Mesenchymal stem cell (in vitro differentiated cells and primary cell): ENCODE results near the gene CELA1.

Source experiments
- DNase-seq: peaks from one replicate; pipeline ENCODE4 v3.0.0-alpha.2; 2013
- H2AFZ ChIP-seq: one replicate; pipeline ENCODE4 v1.6.1; 2013; ENCODE audit warnings: low read depth, mild to moderate bottlenecking, control low read depth, inconsistent platforms, low read length, moderate library complexity
- H2AK5ac ChIP-seq: 2 replicates; pipeline ENCODE4 v1.6.1; 2013; ENCODE audit warnings: low read length, moderate library complexity, mild to moderate bottlenecking, inconsistent platforms; ENCODE audit not compliant: severe bottlenecking
- H2BK120ac ChIP-seq: one replicate; pipeline ENCODE4 v1.6.1; 2013; ENCODE audit warnings: low read depth, mild to moderate bottlenecking, inconsistent platforms, low read length, moderate library complexity
- H2BK12ac ChIP-seq, 2 experiments: one replicate each; pipeline ENCODE4 v1.6.1; 2013; ENCODE audit warnings: inconsistent platforms in 2 of 2, low read length in 2 of 2, mild to moderate bottlenecking in 2 of 2, moderate library complexity in 2 of 2, control low read depth in 1 of 2
- H2BK15ac ChIP-seq: one replicate; pipeline ENCODE4 v1.6.1; 2013; ENCODE audit warnings: mild to moderate bottlenecking, low read depth, inconsistent platforms; ENCODE audit not compliant: poor library complexity, severe bottlenecking
- H2BK5ac ChIP-seq: 2 replicates; pipeline ENCODE4 v1.6.1; 2013; ENCODE audit warnings: low read depth, mild to moderate bottlenecking, low read length, control low read depth, inconsistent platforms; ENCODE audit not compliant: poor library complexity, severe bottlenecking
- H3K14ac ChIP-seq, 2 experiments: one replicate each; pipeline ENCODE4 v1.6.1; 2013; ENCODE audit warnings: inconsistent platforms in 2 of 2, low read length in 2 of 2, control low read depth in 1 of 2, mild to moderate bottlenecking in 1 of 2, moderate library complexity in 1 of 2
- H3K18ac ChIP-seq, 2 experiments: one replicate each; pipeline ENCODE4 v1.6.1; 2013; ENCODE audit warnings: inconsistent platforms in 2 of 2, low read length in 2 of 2, control low read depth in 1 of 2, low read depth in 1 of 2, mild to moderate bottlenecking in 1 of 2
- H3K23ac ChIP-seq, 2 experiments: one replicate each; pipeline ENCODE4 v1.6.1; 2013; ENCODE audit warnings: inconsistent platforms in 2 of 2, low read length in 2 of 2, mild to moderate bottlenecking in 2 of 2, moderate library complexity in 2 of 2, control low read depth in 1 of 2
- H3K27ac ChIP-seq: 2 replicates; pipeline ENCODE4 v1.5.1; 2013; ENCODE audit warnings: mild to moderate bottlenecking, moderate library complexity, low read length, control low read depth, inconsistent platforms; ENCODE audit not compliant: poor library complexity, severe bottlenecking
- H3K27me3 ChIP-seq, 2 experiments: 2 replicates each; pipeline versions ENCODE4 v1.6.1 to v1.7.0; 2013; ENCODE audit warnings: low read length in 2 of 2, mild to moderate bottlenecking in 2 of 2, moderate library complexity in 2 of 2, control low read depth in 1 of 2, inconsistent platforms in 1 of 2; ENCODE audit not compliant: control insufficient read depth in 1 of 2, insufficient read depth in 1 of 2
- H3K36me3 ChIP-seq, 2 experiments: 2 replicates each; pipeline versions ENCODE4 v1.6.1 to v1.7.0; 2013; ENCODE audit warnings: low read length in 2 of 2, control low read depth in 1 of 2, inconsistent platforms in 1 of 2, low read depth in 1 of 2, mild to moderate bottlenecking in 1 of 2; ENCODE audit not compliant: insufficient read depth in 2 of 2, control insufficient read depth in 1 of 2
- H3K4ac ChIP-seq, 2 experiments: one replicate each; pipeline ENCODE4 v1.6.1; 2013; ENCODE audit warnings: inconsistent platforms in 2 of 2, low read length in 2 of 2, mild to moderate bottlenecking in 2 of 2, moderate library complexity in 2 of 2, control low read depth in 1 of 2, low read depth in 1 of 2
- H3K4me1 ChIP-seq: 2 replicates; pipeline ENCODE4 v1.6.1; 2013; ENCODE audit warnings: low read depth, low read length, control low read depth; ENCODE audit not compliant: control insufficient read depth, insufficient read depth
- H3K4me2 ChIP-seq: 2 replicates; pipeline ENCODE4 v1.6.1; 2013; ENCODE audit warnings: low read length, mild to moderate bottlenecking, inconsistent platforms; ENCODE audit not compliant: poor library complexity, severe bottlenecking
- H3K4me3 ChIP-seq, 2 experiments: 2 replicates each; pipeline versions ENCODE4 v1.5.1 to v1.7.0; 2013; ENCODE audit warnings: low read length in 2 of 2, mild to moderate bottlenecking in 2 of 2, control low read depth in 1 of 2, low read depth in 1 of 2; ENCODE audit not compliant: insufficient read depth in 1 of 2
- H3K79me1 ChIP-seq: replicated peaks from 2 replicates; pipeline ENCODE4 v1.6.1; 2013; ENCODE audit warnings: mild to moderate bottlenecking, control low read depth, low read length, inconsistent platforms; ENCODE audit not compliant: poor library complexity, severe bottlenecking
- H3K9ac ChIP-seq: 2 replicates; pipeline ENCODE4 v1.7.0; 2013; ENCODE audit warnings: mild to moderate bottlenecking, low read length, moderate library complexity
- H3K9me3 ChIP-seq: 2 replicates; pipeline ENCODE4 v1.7.0; 2013; ENCODE audit warnings: mild to moderate bottlenecking, low read length; ENCODE audit not compliant: control insufficient read depth
- H4K8ac ChIP-seq: one replicate; pipeline ENCODE4 v1.6.1; 2013; ENCODE audit warnings: inconsistent platforms, mild to moderate bottlenecking, low read length, moderate library complexity
- H4K91ac ChIP-seq: one replicate; pipeline ENCODE4 v1.6.1; 2013; ENCODE audit warnings: mild to moderate bottlenecking, low read length, inconsistent platforms
- WGBS: methylation state at CpG from one replicate; pipeline ENCODE4 v1.1.7; 2013; ENCODE audit warnings: mixed read lengths; 5-methylcytosine and 5-hydroxymethylcytosine counted together

The CELA1 gene

GRCh38 chr12:51335931-51336330 is 10.5 kb downstream of the CELA1 start:
- Histone ChIP-seq H2AFZ (no peak overlapping the region), H4K8ac (no peak overlapping the region), H3K9ac (no peak overlapping the region), H3K9me3 (no peaks in the 10 kb centered on the region), H2BK12ac (no peak overlapping the region), H3K23ac (no peak overlapping the region), H2BK5ac (no peak overlapping the region), H3K4me1 (no peaks in the 10 kb centered on the region), H3K14ac (no peak overlapping the region), H2AK5ac (no peak overlapping the region), H3K4me2 (no peak overlapping the region), H3K27me3 (no peaks in the 10 kb centered on the region), H3K36me3 (no peaks in the 10 kb centered on the region), H3K79me1 (no peaks in the 10 kb centered on the region), H2BK120ac (no peak overlapping the region), H3K18ac (no peak overlapping the region), H3K4me3 (no peak overlapping the region), H3K4ac (no peak overlapping the region), H2BK15ac (no peak overlapping the region), H3K27ac (no peak overlapping the region), H4K91ac (no peak overlapping the region)
- WGBS: 83% methylated on average over 1 of the region's 2 CpGs
- peak; percentile 13 for DNase-seq

- H2BK15ac ChIP-seq: no peak overlapping the region
- H3K14ac ChIP-seq: no peak overlapping the region
- no peak overlapping the region for H3K4me2 ChIP-seq
- no peak overlapping the region for H3K4me3 ChIP-seq
- no peak overlapping the region for H3K18ac ChIP-seq
- H3K9me3 ChIP-seq: no peaks in the 10 kb centered on the region
- H2BK12ac ChIP-seq: no peak overlapping the region
- no peak overlapping the region for H4K8ac ChIP-seq
- H2AFZ ChIP-seq: no peak overlapping the region
- H3K36me3 ChIP-seq: no peaks in the 10 kb centered on the region
- no peaks in the 10 kb centered on the region for H3K79me1 ChIP-seq
- H3K23ac ChIP-seq: no peak overlapping the region
- no peaks in the 10 kb centered on the region for H3K4me1 ChIP-seq
- H3K27ac ChIP-seq: no peak overlapping the region
- no peaks in the 10 kb centered on the region for H3K27me3 ChIP-seq
- no peak overlapping the region for H2BK120ac ChIP-seq
- WGBS: 88% methylated on average over 4 of the region's 4 CpGs
- no peak for DNase-seq
- no peak overlapping the region for H3K9ac ChIP-seq
- H2BK5ac ChIP-seq: no peak overlapping the region
- H3K4ac ChIP-seq: no peak overlapping the region
- H2AK5ac ChIP-seq: no peak overlapping the region
- H4K91ac ChIP-seq: no peak overlapping the region
These were observed 11.7 kb downstream of the CELA1 start for GRCh38 chr12:51334764-51335163.

DNA sequence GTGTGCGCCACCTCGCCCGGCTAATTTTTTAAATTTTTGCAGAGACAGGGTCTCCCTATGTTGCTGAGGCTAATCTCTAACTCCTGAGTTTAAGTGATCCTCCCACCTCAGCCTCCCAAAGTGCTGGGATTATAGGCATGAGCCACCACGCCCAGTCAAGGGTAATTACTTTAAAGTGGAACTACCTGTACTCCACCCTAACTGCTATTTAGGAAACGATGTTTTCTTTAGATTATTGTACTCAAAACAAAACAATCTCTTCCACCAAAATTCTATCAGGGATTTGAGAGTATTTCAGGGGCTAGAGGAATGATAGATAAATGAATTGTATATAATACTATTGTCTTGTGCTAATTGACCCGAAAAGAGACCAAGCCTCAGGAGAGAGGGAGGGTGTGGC is 12.9 kb downstream of the CELA1 start:
- Histone ChIP-seq H2BK12ac (no peak overlapping the region), H3K23ac (no peak overlapping the region), H3K9me3 (no peaks in the 10 kb centered on the region), H3K4ac (no peak overlapping the region), H3K18ac (no peak overlapping the region), H3K14ac (no peak overlapping the region), H3K79me1 (no peaks in the 10 kb centered on the region), H3K4me2 (no peak overlapping the region), H2BK15ac (no peak overlapping the region), H2BK120ac (no peak overlapping the region), H2AFZ (no peak overlapping the region), H3K36me3 (no peaks in the 10 kb centered on the region), H3K27ac (no peak overlapping the region), H3K9ac (no peak overlapping the region), H3K27me3 (no peaks in the 10 kb centered on the region), H4K8ac (no peak overlapping the region), H2BK5ac (no peak overlapping the region), H3K4me3 (no peak overlapping the region), H3K4me1 (no peaks in the 10 kb centered on the region), H2AK5ac (no peak overlapping the region), H4K91ac (no peak overlapping the region)
- WGBS: 75% methylated on average over 5 of the region's 6 CpGs
- no peak for DNase-seq

GRCh38 chr12:51330186-51330585 is 16.3 kb downstream of the CELA1 start:
- H3K4ac ChIP-seq: no peak overlapping the region
- no peak overlapping the region for H4K91ac ChIP-seq
- H3K4me3 ChIP-seq: no peak overlapping the region
- no peak overlapping the region for H2AK5ac ChIP-seq
- H4K8ac ChIP-seq: no peak overlapping the region
- no peak overlapping the region for H2BK12ac ChIP-seq
- no peak overlapping the region for H3K27ac ChIP-seq
- H3K27me3 ChIP-seq: no peaks in the 10 kb centered on the region
- H2BK120ac ChIP-seq: no peak overlapping the region
- no peak overlapping the region for H3K23ac ChIP-seq
- H3K4me2 ChIP-seq: no peak overlapping the region
- no peak for DNase-seq
- H2BK15ac ChIP-seq: no peak overlapping the region
- no peak overlapping the region for H3K14ac ChIP-seq
- H3K79me1 ChIP-seq: no peaks in the 10 kb centered on the region
- H3K18ac ChIP-seq: no peak overlapping the region
- H2AFZ ChIP-seq: no peak overlapping the region
- H3K4me1 ChIP-seq: no peaks in the 10 kb centered on the region
- H2BK5ac ChIP-seq: no peak overlapping the region
- H3K9me3 ChIP-seq: no peaks in the 10 kb centered on the region
- H3K9ac ChIP-seq: no peak overlapping the region
- no peaks in the 10 kb centered on the region for H3K36me3 ChIP-seq
